Prostate gland (tissue), 2 donors: ENCODE results near the gene NR2C2. TPM values are rescaled to one million over a fixed set of nuclear protein-coding genes. Genes with fewer than 3 reads are reported as not detected.

Experiments used
- DNase-seq: peaks from one replicate; pipeline ENCODE4 v3.0.0-alpha.2; 2019; ENCODE audit warnings: low spot score
- H3K27ac ChIP-seq, 2 donors: fragments of 200-600 bp; sonication (generic); 2 replicates each; pipeline ENCODE4 v1.5.1; 2017 to 2019
- H3K27me3 ChIP-seq: fragments of 200-600 bp; sonication (generic); replicated peaks from 2 replicates; pipeline ENCODE4 v1.5.1; 2019; ENCODE audit not compliant: insufficient read depth
- H3K36me3 ChIP-seq, 2 donors: fragments of 200-600 bp; sonication (generic); 1 replicate in 1 of 2; 2 replicates in 1 of 2; pipeline versions ENCODE4 v1.5.1 to v1.8.1; 2017 to 2019
- H3K4me1 ChIP-seq: fragments of 200-600 bp; sonication (generic); replicated peaks from 2 replicates; pipeline ENCODE4 v1.5.1; 2019
- H3K4me3 ChIP-seq, 2 donors: fragments of 200-600 bp; sonication (generic); 2 replicates each; pipeline ENCODE4 v1.5.1; 2017 to 2019
- H3K9me3 ChIP-seq: fragments of 200-600 bp; sonication (generic); 2 replicates; pipeline ENCODE4 v1.5.1; 2017
- POLR2A ChIP-seq: fragments of 450-650 bp; IDR thresholded peaks from one replicate; pipeline ENCODE4 v1.6.1; 2016; ENCODE audit warnings: antibody characterized with exemption, mild to moderate bottlenecking
- POLR2AphosphoS5 ChIP-seq: sonication (generic); formaldehyde crosslinking; IDR thresholded peaks from one replicate; pipeline ENCODE4 v1.6.1; 2017; ENCODE audit warnings: antibody characterized with exemption
- WGBS: methylation state at CpG from one replicate; pipeline ENCODE4 v1.1.5; 2018; 5-methylcytosine and 5-hydroxymethylcytosine counted together
- intact Hi-C: fragments of 100-400 bp; cut with DNase I; formaldehyde crosslinking; loops from one replicate; pipeline ENCODE4 v1.14.2; 2022
- total RNA-seq, 2 donors: library from RNA; depleted of rRNA; stranded (reverse); fragments of >200 nt; gene quantifications; one replicate each; pipeline ENCODE4 v1.1.0, GENCODE V29; 2016
- TF ChIP-seq, protein P1 (sequence below), 4 experiments: fragments of 200-600 bp in 2 of 4; fragments of 450-650 bp in 2 of 4; sonication (generic) in 2 of 4; IDR thresholded peaks; 1 replicate in 3 of 4; 2 replicates in 1 of 4; pipeline ENCODE4 v1.5.1; 2016 to 2019; ENCODE audit warnings: antibody characterized with exemption in 4 of 4, mild to moderate bottlenecking in 2 of 4, moderate library complexity in 2 of 4

The NR2C2 gene
- total RNA-seq, 2 donors from 2014 or later = 36.8 to 78.5 TPM

DNA sequence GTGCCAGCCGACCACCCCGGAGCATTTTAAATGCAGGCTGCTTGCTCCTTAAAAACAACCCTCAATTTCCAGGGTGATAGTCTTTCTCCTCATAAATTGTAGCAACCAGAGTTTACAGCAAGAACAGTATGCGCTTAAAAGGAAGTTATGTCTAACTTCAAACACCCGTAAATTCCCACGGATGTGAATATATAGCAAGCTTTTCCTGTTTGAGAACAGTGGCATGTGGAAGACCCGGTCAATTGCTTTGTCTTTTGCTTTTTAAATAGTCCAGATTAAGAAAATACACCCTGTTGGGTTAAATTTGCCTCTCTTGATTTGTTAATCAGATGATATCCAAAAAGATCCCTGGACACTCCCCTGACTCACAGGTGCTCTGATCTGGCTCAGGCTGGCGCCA is 96.9 kb downstream of the NR2C2 start:
- H3K4me3 ChIP-seq = no peak overlapping the region
- WGBS = 30% methylated on average over 7 of the region's 7 CpGs
- no peak for DNase-seq
- TF ChIP-seq POLR2AphosphoS5 (no peak), POLR2A (no peak)
- TF ChIP-seq, protein P1, sequence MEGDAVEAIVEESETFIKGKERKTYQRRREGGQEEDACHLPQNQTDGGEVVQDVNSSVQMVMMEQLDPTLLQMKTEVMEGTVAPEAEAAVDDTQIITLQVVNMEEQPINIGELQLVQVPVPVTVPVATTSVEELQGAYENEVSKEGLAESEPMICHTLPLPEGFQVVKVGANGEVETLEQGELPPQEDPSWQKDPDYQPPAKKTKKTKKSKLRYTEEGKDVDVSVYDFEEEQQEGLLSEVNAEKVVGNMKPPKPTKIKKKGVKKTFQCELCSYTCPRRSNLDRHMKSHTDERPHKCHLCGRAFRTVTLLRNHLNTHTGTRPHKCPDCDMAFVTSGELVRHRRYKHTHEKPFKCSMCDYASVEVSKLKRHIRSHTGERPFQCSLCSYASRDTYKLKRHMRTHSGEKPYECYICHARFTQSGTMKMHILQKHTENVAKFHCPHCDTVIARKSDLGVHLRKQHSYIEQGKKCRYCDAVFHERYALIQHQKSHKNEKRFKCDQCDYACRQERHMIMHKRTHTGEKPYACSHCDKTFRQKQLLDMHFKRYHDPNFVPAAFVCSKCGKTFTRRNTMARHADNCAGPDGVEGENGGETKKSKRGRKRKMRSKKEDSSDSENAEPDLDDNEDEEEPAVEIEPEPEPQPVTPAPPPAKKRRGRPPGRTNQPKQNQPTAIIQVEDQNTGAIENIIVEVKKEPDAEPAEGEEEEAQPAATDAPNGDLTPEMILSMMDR (IDR thresholded peaks at IDR 0.05) = no peak
- no peaks in the 10 kb centered on the region for H3K36me3 ChIP-seq
- no peaks in the 10 kb centered on the region for H3K9me3 ChIP-seq
- no peaks in the 10 kb centered on the region for H3K27me3 ChIP-seq
- H3K4me1 ChIP-seq = peaks cover 4% of the 10 kb centered on the region
- intact Hi-C loops = loop anchor here (5.0 kb wide), 1 partner anchor 117 kb away; no protein-coding TSS in a partner anchor
- peak overlapping the region in 1 of 2 donors; percentile 3 for H3K27ac ChIP-seq

DNA sequence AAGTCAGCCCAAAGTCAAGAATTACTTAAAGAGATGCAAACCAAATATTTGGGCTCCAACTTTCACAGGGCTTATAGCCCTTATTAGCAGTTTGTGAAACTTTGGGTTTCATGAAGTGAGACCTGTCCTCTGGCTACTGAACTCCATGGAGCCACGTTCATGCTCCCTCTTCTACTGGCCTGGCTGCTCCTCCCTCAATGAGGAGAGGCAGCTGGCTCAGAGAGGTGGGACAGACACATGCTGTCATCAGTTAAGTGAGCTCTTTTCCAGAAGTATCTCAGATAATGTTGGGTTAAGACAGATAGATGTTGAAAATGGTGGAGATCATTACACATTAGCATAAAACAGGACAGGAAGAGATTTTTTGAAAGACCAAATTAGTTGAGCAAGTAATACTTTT is 98.3 kb downstream of the NR2C2 start:
- Histone ChIP-seq H3K4me3 (no peak overlapping the region), H3K4me1 (peaks cover 4% of the 10 kb centered on the region), H3K36me3 (no peaks in the 10 kb centered on the region), H3K27ac (no peak overlapping the region), H3K9me3 (no peaks in the 10 kb centered on the region), H3K27me3 (no peaks in the 10 kb centered on the region)
- WGBS = 61% methylated on average over 1 of the region's 1 CpG
- TF ChIP-seq POLR2A = no peak
- TF ChIP-seq POLR2AphosphoS5 = no peak
- TF ChIP-seq, protein P1 (IDR thresholded peaks at IDR 0.05) = no peak
- intact Hi-C loops = no loop called here
- DNase-seq = no peak

DNA sequence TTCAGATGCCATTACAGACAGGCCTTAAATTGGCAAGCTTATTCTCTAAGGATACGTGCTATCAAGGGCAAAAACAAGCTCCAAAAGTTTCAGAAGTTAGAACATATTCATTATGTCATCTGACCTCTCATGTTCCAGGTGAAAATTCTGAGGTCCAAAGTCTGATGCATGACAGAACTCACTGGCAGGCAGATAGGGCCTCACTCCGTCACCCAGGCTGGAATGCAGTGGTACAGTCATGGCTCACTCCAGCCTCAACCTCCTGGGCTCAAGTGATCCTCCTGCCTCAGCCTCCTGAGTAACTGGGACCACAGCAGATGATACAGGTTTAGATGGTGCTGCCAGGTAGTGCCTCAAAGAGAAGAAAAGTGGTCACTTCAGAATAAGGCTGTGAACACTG is 102.2 kb downstream of the NR2C2 start:
- H3K36me3 ChIP-seq = peaks cover 0 to 2% of the 10 kb centered on the region in 2 donors
- H3K4me1 ChIP-seq = no peaks in the 10 kb centered on the region
- H3K27ac ChIP-seq = no peak overlapping the region
- intact Hi-C loops = no loop called here
- no peak for TF ChIP-seq POLR2A
- no peak for TF ChIP-seq POLR2AphosphoS5
- TF ChIP-seq, protein P1 (IDR thresholded peaks at IDR 0.05) = no peak
- H3K27me3 ChIP-seq = no peaks in the 10 kb centered on the region
- H3K9me3 ChIP-seq = no peaks in the 10 kb centered on the region
- DNase-seq = no peak
- no peak overlapping the region for H3K4me3 ChIP-seq
- 94% methylated on average over 2 of the region's 2 CpGs for WGBS

DNA sequence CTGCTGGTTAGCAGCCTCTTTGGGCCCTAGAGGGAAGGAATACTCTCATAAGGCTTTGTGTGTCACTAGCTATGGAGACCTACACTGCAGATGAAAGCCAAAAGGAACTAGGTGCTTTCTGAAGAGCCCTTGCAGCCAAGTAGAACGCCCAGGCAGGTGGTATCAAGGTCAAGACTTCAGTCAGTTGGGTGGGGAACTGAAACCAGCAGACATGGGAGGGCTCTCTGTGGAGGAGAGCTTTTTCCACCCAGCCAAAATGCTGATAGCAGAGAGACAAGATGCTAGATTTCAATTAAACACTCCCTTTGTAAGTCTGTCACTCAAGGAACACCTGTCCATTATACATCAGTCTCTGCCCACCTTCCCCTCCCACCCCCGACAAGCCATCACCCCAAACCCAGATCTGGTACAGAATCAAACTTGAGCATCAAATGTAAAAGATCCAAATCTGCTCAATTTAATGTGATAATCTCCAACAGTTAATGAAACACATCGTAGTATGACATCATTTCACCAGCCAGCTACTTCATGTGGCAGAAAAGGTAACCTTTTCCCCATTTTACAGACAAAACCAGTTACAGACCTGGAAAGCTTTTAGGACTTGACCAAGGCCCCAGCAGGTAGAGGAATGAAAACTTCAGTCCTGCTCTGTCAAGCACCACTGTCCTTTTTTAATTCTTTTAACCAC is 103.2 kb downstream of the NR2C2 start:
- H3K9me3 ChIP-seq = no peaks in the 10 kb centered on the region
- no peak for DNase-seq
- intact Hi-C loops = no loop called here
- no peaks in the 10 kb centered on the region for H3K4me1 ChIP-seq
- TF ChIP-seq POLR2AphosphoS5 (no peak), POLR2A (no peak)
- TF ChIP-seq, protein P1 (IDR thresholded peaks at IDR 0.05) = no peak
- H3K4me3 ChIP-seq = no peak overlapping the region
- H3K27ac ChIP-seq = no peak overlapping the region
- H3K36me3 ChIP-seq = peaks cover 0 to 2% of the 10 kb centered on the region in 2 donors
- 86% methylated on average over 3 of the region's 3 CpGs for WGBS
- H3K27me3 ChIP-seq = no peaks in the 10 kb centered on the region

DNA sequence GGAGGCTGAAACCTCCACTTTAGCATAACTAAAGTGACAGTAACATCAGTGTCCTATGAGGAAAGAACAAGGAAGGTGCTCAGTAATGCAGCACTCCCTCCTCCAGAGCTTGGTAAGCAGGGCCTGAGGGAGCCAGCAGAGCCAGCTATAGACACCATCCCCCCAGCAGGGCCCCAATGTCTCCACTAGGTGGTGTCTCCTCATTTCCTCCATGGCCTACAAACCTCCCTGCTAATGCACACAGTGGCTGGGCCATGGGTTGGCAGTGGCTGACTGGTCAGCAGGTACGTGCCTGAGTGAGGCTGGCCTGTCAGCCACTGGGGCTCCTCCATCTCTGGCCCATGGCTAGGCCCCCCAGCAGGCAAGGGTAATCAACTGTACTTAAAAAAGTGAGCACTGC is 104.1 kb downstream of the NR2C2 start:
- intact Hi-C loops = no loop called here
- no peaks in the 10 kb centered on the region for H3K4me1 ChIP-seq
- TF ChIP-seq, protein P1 (IDR thresholded peaks at IDR 0.05) = peak in 2 of 4 experiments; percentile 24 to 27
- no peak for TF ChIP-seq POLR2AphosphoS5
- no peak for TF ChIP-seq POLR2A
- no peaks in the 10 kb centered on the region for H3K9me3 ChIP-seq
- no peak for DNase-seq
- H3K4me3 ChIP-seq = no peak overlapping the region
- no peak overlapping the region for H3K27ac ChIP-seq
- peaks cover 0 to 2% of the 10 kb centered on the region in 2 donors for H3K36me3 ChIP-seq
- 67% methylated on average over 1 of the region's 1 CpG for WGBS
- no peaks in the 10 kb centered on the region for H3K27me3 ChIP-seq
